Lower leg skin (tissue), 3 donors: Measurements from ENCODE around the gene SHROOM1.

Experiments
- CTCF ChIP-seq, 3 donors: fragments of 450-650 bp; IDR thresholded peaks; one replicate each; pipeline ENCODE4 v1.5.1; 2016; ENCODE audit warnings: antibody characterized with exemption in 3 of 3, mild to moderate bottlenecking in 3 of 3, moderate library complexity in 2 of 3
- POLR2A ChIP-seq, 2 donors: fragments of 450-650 bp; IDR thresholded peaks; one replicate each; pipeline ENCODE4 v1.6.1; 2016 to 2017; ENCODE audit warnings: antibody characterized with exemption in 2 of 2, mild to moderate bottlenecking in 1 of 2, moderate library complexity in 1 of 2

- TF ChIP-seq CTCF (IDR thresholded peaks at IDR 0.05): no peak
- no peak for TF ChIP-seq POLR2A (IDR thresholded peaks at IDR 0.05)
Observed at GRCh38 chr5:132791026-132791425, 39.4 kb downstream of the SHROOM1 start.
